COLO829 (cell line): ENCODE results near the gene DAZ3.
"Not testable (repeated sequence)": the region's sequence is repeated elsewhere in the genome, so short reads cannot be mapped to it uniquely, and the experiment has no call there.

ENCODE experiments used
- DNase-seq: peaks from one replicate; pipeline ENCODE4 v3.0.0; 2012; ENCODE audit warnings: low spot score

Gene DAZ3

GRCh38 chrY:24813293-24813692 lies at the start of gene DAZ3:
TSS of gene DAZ3 (minus strand) at chrY:24813393. CDS start at chrY:24813185, 208 bp downstream.
- DNase-seq = not testable (repeated sequence)

DNA sequence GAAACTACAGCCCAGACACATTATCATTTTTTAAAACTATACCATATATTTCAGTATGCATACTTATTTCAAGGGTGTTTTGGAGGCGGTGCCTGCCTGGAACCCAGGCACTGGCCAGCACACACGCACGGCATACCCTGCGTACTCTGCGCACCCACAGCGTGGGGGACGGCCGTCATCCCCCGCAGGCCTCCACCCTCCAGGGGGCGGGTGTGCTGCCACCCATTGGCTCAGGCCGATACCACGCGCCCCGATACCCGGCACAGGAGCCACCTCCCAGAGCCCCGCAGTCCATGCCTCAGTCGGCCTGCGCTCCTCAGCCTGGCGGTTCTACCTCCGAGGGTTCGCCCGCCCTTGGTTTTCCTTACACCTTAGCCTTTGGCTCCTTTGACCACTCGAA lies 20.4 kb upstream of the DAZ3 start, which contains the start of gene DAZ4:
DAZ4 (plus strand) TSS at position 301 of the 400 bp plus-strand sequence. CDS start 208 bp downstream, outside the sequence.
- DNase-seq = not testable (repeated sequence)

- DNase-seq = not testable (repeated sequence)
Measured at GRCh38 chrY:24825069-24825468, 11.9 kb upstream of the DAZ3 start.

DNA sequence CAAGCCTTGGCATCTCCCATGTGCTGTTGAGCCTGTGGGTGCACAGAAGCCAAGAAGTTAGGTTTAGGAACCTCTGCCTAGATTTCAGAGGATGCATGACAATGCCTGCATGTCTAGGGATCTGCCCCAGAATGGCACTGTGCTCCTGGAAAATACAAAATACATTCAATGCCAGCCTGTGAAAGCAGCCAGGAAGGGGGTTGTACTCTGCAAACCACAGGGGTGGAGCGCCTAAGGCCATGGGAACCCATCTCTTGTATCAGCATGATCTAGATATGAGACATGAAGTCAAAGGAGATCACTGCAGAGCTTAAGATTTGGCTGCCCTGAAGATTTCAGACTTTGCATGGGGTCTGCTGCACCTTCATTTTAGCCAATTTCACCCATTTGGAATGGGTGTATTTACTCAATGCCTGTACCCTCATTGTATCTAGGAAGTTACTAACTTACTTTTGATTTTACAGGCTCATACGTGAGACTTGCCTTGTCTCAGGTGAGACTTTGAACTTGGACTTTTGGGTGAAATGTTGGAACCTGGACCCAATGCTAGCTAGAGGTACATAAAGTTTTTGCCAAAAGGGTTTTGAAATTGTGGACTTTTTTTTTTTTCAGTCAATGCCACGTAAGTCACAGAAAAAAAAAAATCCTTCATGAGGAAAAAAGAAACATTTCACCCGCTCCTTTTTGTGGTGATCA lies 11.1 kb upstream of the DAZ3 start:
- not testable (repeated sequence) for DNase-seq

GRCh38 chrY:24821836-24822235 lies 8.6 kb upstream of the DAZ3 start:
- not testable (repeated sequence) for DNase-seq
